HCT116 (cell line): ENCODE measurements around the gene KIF26B. TPM values are rescaled to one million over a fixed set of nuclear protein-coding genes. Genes with fewer than 3 reads are reported as not detected.

Experiments
- ATAC-seq: fragments of 200-7000 bp; cut with Tn5 transposase; 2 replicates; pipeline ENCODE4 v1.9.1; 2020; ENCODE audit warnings: mild to moderate bottlenecking, moderate library complexity
- BruUV-seq: library from RNA; stranded (reverse); fragments of 400-500 nt; replicated peaks from 2 replicates; lab custom pipeline; 2021; lab: Mats Ljungman, UMichigan
- CTCF ChIA-PET: fragments of 300-600 bp; sonication (Branson Sonifier 250); formaldehyde crosslinking; loops from one replicate; lab custom pipeline; 2021; ENCODE audit warnings: antibody characterized with exemption; lab: Charles Lee
- POLR2A ChIA-PET: fragments of 300-600, 350-600 bp; sonication (Branson Sonifier 250); formaldehyde crosslinking; loops from one replicate; lab custom pipeline; 2021; ENCODE audit warnings: antibody characterized with exemption; lab: Charles Lee
- RAD21 ChIA-PET, 2 experiments: fragments of 300-600 bp; sonication (Branson Sonifier 250); formaldehyde crosslinking; loops; one replicate each; lab custom pipeline; 2023; ENCODE audit warnings: low total read pairs in 2 of 2; ENCODE audit not compliant: uncharacterized antibody in 2 of 2, unreplicated experiment in 2 of 2, low non-redundant PET in 1 of 2; lab: Charles Lee
- DNase-seq: peaks from one replicate; pipeline ENCODE4 v3.0.0-alpha.2; 2010; ENCODE audit warnings: low read depth, low spot score
- H2AFZ ChIP-seq: fragments of 200-600 bp; shearing (Covaris generic), sonication (generic); 2 replicates; pipeline ENCODE4 v1.6.1; 2017; ENCODE audit warnings: low read depth, mixed run types, mixed read lengths, antibody characterized with exemption, low read length; ENCODE audit not compliant: poor library complexity, severe bottlenecking
- H3K27ac ChIP-seq: 2 replicates; pipeline ENCODE4 v1.5.1; 2012; ENCODE audit warnings: low read depth, low read length
- H3K27me3 ChIP-seq: fragments of 200-600 bp; sonication (generic); 2 replicates; pipeline ENCODE4 v1.6.1; 2016; ENCODE audit warnings: mixed run types, low read length, mixed read lengths; ENCODE audit not compliant: insufficient read depth
- H3K36me3 ChIP-seq, 2 experiments: fragments of 200-500 bp in 1 of 2; fragments of 200-600 bp in 1 of 2; sonication (Bioruptor generic) in 1 of 2; sonication (generic) in 1 of 2; 2 replicates each; pipeline versions ENCODE4 v1.5.1 to v1.6.1; 2014 to 2016; ENCODE audit warnings: low read length in 2 of 2, inconsistent platforms in 1 of 2, mixed read lengths in 1 of 2, mixed run types in 1 of 2; ENCODE audit not compliant: insufficient read depth in 2 of 2, control insufficient read depth in 1 of 2
- H3K4me1 ChIP-seq, 2 experiments: fragments of 200-600 bp in 1 of 2; sonication (generic) in 1 of 2; 2 replicates each; pipeline versions ENCODE4 v1.5.1 to v1.6.1; 2012 to 2017; ENCODE audit warnings: low read length in 2 of 2, inconsistent platforms in 1 of 2, mild to moderate bottlenecking in 1 of 2, mixed read lengths in 1 of 2, mixed run types in 1 of 2, moderate library complexity in 1 of 2; ENCODE audit not compliant: insufficient read depth in 2 of 2, control insufficient read depth in 1 of 2
- H3K4me2 ChIP-seq: fragments of 200-600 bp; sonication (generic); 2 replicates; pipeline ENCODE4 v1.6.1; 2017; ENCODE audit warnings: mixed run types, low read length, mixed read lengths
- H3K4me3 ChIP-seq, 2 experiments: fragments of 200-600 bp in 1 of 2; sonication (generic) in 1 of 2; replicated peaks in 1 of 2; 2 replicates each; pipeline ENCODE4 v1.5.1; 2011 to 2016; ENCODE audit warnings: low read length in 2 of 2, control low read depth in 1 of 2, low read depth in 1 of 2, mild to moderate bottlenecking in 1 of 2, mixed read lengths in 1 of 2, mixed run types in 1 of 2
- H3K79me2 ChIP-seq: fragments of 200-600 bp; sonication (generic); 2 replicates; pipeline ENCODE4 v1.6.1; 2017; ENCODE audit warnings: mild to moderate bottlenecking, mixed run types, low read length, moderate library complexity, mixed read lengths; ENCODE audit not compliant: insufficient read depth
- H3K9ac ChIP-seq: fragments of 200-600 bp; sonication (generic); 2 replicates; pipeline ENCODE4 v1.6.1; 2016; ENCODE audit warnings: low read length, mixed read lengths
- H3K9me2 ChIP-seq: fragments of 200-600 bp; sonication (generic), shearing (Covaris generic); 2 replicates; pipeline ENCODE4 v1.6.1; 2017; ENCODE audit warnings: mixed run types, mild to moderate bottlenecking, moderate library complexity; ENCODE audit not compliant: insufficient read depth
- H3K9me3 ChIP-seq, 2 experiments: fragments of 200-500 bp in 1 of 2; fragments of 200-600 bp in 1 of 2; sonication (Bioruptor generic) in 1 of 2; sonication (generic) in 1 of 2; 2 replicates each; pipeline ENCODE4 v1.6.1; 2014 to 2017; ENCODE audit warnings: low read length in 2 of 2, mixed read lengths in 2 of 2, inconsistent platforms in 1 of 2, low read depth in 1 of 2, mild to moderate bottlenecking in 1 of 2, mixed run types in 1 of 2, moderate library complexity in 1 of 2; ENCODE audit not compliant: control insufficient read depth in 1 of 2, insufficient read depth in 1 of 2
- H4K20me1 ChIP-seq: fragments of 200-600 bp; sonication (generic), shearing (Covaris generic); 2 replicates; pipeline ENCODE4 v1.6.1; 2017; ENCODE audit warnings: mixed run types, mild to moderate bottlenecking, moderate library complexity; ENCODE audit not compliant: insufficient read depth
- CBX3 ChIP-seq: IDR thresholded peaks from 2 replicates; pipeline ENCODE4 v1.6.1; 2012; ENCODE audit warnings: low read depth
- CEBPB ChIP-seq: IDR thresholded peaks from 2 replicates; pipeline ENCODE4 v1.6.1; 2012; ENCODE audit warnings: low read depth
- EGR1 ChIP-seq: IDR thresholded peaks from 2 replicates; pipeline ENCODE4 v1.6.1; 2012; ENCODE audit warnings: low read depth
- ELF1 ChIP-seq: IDR thresholded peaks from 2 replicates; pipeline ENCODE4 v1.6.1; 2012; ENCODE audit warnings: low read depth, borderline replicate concordance
- EZH2 ChIP-seq: fragments of 200-600 bp; sonication (generic); IDR thresholded peaks from 2 replicates; pipeline ENCODE4 v1.6.1; 2017; ENCODE audit warnings: antibody characterized with exemption, mixed run types
- EZH2phosphoT487 ChIP-seq: fragments of 200-600 bp; IDR thresholded peaks from 2 replicates; pipeline ENCODE4 v1.6.1; 2018; ENCODE audit warnings: antibody characterized with exemption, borderline replicate concordance
- FOSL1 ChIP-seq: IDR thresholded peaks from 2 replicates; pipeline ENCODE4 v1.6.1; 2012; ENCODE audit warnings: low read depth
- JUND ChIP-seq: IDR thresholded peaks from 2 replicates; pipeline ENCODE4 v1.6.1; 2012
- POLR2A ChIP-seq: IDR thresholded peaks from 2 replicates; pipeline ENCODE4 v1.7.0; 2011; ENCODE audit warnings: borderline replicate concordance; ENCODE audit not compliant: insufficient read depth, insufficient read length; ENCODE audit errors: extremely low read depth
- POLR2AphosphoS5 ChIP-seq: IDR thresholded peaks from 2 replicates; pipeline ENCODE4 v1.6.1; 2011; ENCODE audit warnings: mild to moderate bottlenecking, low read depth, low read length, moderate library complexity
- YY1 ChIP-seq: IDR thresholded peaks from 2 replicates; pipeline ENCODE4 v1.6.1; 2011; ENCODE audit warnings: low read length, low read depth, moderate library complexity, mild to moderate bottlenecking; ENCODE audit not compliant: insufficient replicate concordance; ENCODE audit errors: extremely low read depth
- ZFX ChIP-seq: fragments of 450-650 bp; IDR thresholded peaks from 2 replicates; pipeline ENCODE4 v1.6.1; 2017
- intact Hi-C: fragments of 100-400 bp; cut with micrococcal nuclease; formaldehyde crosslinking; loops from 2 replicates; pipeline ENCODE4 v1.10.0; 2022
- total RNA-seq: library from RNA; stranded (reverse); gene quantifications from one replicate; pipeline ENCODE4 v1.2.1, GENCODE V29; 2021; ENCODE audit not compliant: unreplicated experiment
- TF ChIP-seq, protein P1 (sequence below): IDR thresholded peaks from 2 replicates; pipeline ENCODE4 v1.6.1; 2012
- TF ChIP-seq, protein P2 (sequence below), 3 experiments: fragments of 200-600 bp in 1 of 3; sonication (generic) in 1 of 3; IDR thresholded peaks in 2 of 3; conservative IDR thresholded peaks in 1 of 3; 2 replicates each; pipeline ENCODE4 v1.5.1; 2012 to 2017; ENCODE audit warnings: low read depth in 2 of 3, low read length in 2 of 3, antibody characterized with exemption in 1 of 3, borderline replicate concordance in 1 of 3, control low read depth in 1 of 3, mild to moderate bottlenecking in 1 of 3, mixed read lengths in 1 of 3, mixed run types in 1 of 3, moderate library complexity in 1 of 3; ENCODE audit not compliant: insufficient read depth in 1 of 3
- TF ChIP-seq, protein P3 (sequence below): IDR thresholded peaks from 2 replicates; pipeline ENCODE4 v1.6.1; 2011; ENCODE audit warnings: mild to moderate bottlenecking, low read length, moderate library complexity; ENCODE audit not compliant: insufficient replicate concordance; ENCODE audit errors: extremely low read depth

KIF26B gene
- total RNA-seq, 1 experiment from 2014 or later = 0.49 TPM

DNA sequence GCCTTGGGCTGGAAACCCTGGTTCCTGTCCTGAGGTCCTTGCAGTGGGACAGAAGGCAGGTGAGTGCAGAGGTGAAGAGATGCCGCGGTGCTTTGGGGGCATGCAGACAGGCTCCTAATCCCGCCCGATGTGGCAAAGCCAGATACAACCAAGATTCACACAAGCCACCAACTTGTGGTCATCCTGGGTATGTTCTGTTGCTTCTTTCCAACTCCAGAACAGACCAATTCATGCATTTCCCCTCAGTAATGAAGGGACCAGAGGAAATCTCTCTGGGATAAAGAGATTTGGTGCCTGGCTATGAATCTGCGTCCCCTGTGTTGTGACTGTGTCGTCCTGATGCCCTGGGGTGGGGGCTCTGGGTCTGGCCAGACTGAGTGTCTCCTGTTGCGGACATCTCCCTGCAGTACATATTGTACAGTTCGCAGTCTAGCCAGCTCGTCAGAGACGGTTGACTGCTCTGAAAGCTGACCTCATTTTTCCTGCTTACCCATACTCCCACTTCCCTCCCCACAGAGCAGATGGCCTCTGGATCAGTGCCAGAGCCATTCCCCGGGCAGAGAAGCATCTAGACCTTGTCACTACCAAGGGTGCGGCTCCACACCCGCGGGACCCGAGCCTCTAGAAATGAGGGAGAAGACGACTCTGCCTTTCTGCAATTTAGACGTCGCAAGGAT, 216.3 kb downstream of the KIF26B start (continued):
- no peak for TF ChIP-seq FOSL1
- no peak for TF ChIP-seq EZH2
- TF ChIP-seq, protein P1, sequence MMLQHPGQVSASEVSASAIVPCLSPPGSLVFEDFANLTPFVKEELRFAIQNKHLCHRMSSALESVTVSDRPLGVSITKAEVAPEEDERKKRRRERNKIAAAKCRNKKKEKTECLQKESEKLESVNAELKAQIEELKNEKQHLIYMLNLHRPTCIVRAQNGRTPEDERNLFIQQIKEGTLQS = no peak
- TF ChIP-seq CBX3 = no peak
- TF ChIP-seq ZFX = no peak
- TF ChIP-seq, protein P2, sequence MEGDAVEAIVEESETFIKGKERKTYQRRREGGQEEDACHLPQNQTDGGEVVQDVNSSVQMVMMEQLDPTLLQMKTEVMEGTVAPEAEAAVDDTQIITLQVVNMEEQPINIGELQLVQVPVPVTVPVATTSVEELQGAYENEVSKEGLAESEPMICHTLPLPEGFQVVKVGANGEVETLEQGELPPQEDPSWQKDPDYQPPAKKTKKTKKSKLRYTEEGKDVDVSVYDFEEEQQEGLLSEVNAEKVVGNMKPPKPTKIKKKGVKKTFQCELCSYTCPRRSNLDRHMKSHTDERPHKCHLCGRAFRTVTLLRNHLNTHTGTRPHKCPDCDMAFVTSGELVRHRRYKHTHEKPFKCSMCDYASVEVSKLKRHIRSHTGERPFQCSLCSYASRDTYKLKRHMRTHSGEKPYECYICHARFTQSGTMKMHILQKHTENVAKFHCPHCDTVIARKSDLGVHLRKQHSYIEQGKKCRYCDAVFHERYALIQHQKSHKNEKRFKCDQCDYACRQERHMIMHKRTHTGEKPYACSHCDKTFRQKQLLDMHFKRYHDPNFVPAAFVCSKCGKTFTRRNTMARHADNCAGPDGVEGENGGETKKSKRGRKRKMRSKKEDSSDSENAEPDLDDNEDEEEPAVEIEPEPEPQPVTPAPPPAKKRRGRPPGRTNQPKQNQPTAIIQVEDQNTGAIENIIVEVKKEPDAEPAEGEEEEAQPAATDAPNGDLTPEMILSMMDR (IDR thresholded peaks at IDR 0.05 in 2 of 3, conservative IDR thresholded peaks at IDR 0.05 in 1 of 3; ENCODE audit: borderline replicate concordance in 1 of 3, insufficient read depth in 1 of 3, low read depth in 2 of 3, low read length in 2 of 3) = no peak
- no peak for TF ChIP-seq JUND

DNA sequence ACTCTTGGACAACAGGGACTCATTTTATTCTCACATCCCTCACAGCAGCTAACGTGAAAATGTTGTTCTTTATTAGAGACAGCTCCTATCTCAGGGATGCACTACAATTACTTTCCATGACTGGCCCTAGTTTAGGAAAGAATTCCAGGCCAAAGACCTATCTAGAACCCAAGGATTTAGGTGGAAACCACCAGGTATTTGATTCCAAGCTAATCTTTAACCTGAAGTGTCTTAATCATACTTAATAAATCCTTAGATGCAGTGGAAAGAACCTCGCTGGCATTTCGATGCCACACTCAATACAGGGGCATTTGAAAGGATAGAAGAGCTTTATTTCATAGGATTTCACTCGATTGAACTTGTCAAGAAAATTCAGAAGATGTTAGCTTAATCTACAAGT, 218.3 kb downstream of the KIF26B start:
- Histone ChIP-seq H3K4me1 (no peaks in the 10 kb centered on the region), H3K9me3 (no peaks in the 10 kb centered on the region), H3K36me3 (no peaks in the 10 kb centered on the region), H3K4me3 (no peak overlapping the region), H4K20me1 (no peaks in the 10 kb centered on the region), H3K79me2 (no peaks in the 10 kb centered on the region)
- no peak for ATAC-seq
- TF ChIP-seq, protein P2 (IDR thresholded peaks at IDR 0.05 in 2 of 3, conservative IDR thresholded peaks at IDR 0.05 in 1 of 3; ENCODE audit: borderline replicate concordance in 1 of 3, insufficient read depth in 1 of 3, low read depth in 2 of 3, low read length in 2 of 3) = no peak
- TF ChIP-seq ELF1 = no peak
- TF ChIP-seq, protein P1 = no peak
- TF ChIP-seq CEBPB = no peak
- no peak for TF ChIP-seq JUND
- no peak for TF ChIP-seq EGR1
- no peak for TF ChIP-seq YY1
- TF ChIP-seq ZFX = no peak
- no peak for TF ChIP-seq EZH2phosphoT487
- TF ChIP-seq, protein P3, sequence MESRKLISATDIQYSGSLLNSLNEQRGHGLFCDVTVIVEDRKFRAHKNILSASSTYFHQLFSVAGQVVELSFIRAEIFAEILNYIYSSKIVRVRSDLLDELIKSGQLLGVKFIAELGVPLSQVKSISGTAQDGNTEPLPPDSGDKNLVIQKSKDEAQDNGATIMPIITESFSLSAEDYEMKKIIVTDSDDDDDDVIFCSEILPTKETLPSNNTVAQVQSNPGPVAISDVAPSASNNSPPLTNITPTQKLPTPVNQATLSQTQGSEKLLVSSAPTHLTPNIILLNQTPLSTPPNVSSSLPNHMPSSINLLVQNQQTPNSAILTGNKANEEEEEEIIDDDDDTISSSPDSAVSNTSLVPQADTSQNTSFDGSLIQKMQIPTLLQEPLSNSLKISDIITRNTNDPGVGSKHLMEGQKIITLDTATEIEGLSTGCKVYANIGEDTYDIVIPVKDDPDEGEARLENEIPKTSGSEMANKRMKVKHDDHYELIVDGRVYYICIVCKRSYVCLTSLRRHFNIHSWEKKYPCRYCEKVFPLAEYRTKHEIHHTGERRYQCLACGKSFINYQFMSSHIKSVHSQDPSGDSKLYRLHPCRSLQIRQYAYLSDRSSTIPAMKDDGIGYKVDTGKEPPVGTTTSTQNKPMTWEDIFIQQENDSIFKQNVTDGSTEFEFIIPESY = no peak
- no peak for TF ChIP-seq FOSL1
- no peak for TF ChIP-seq POLR2A
- TF ChIP-seq POLR2AphosphoS5 = no peak
- TF ChIP-seq, all 23 proteins: peak for 0
- Histone ChIP-seq H3K27ac (no peak overlapping the region), H3K9ac (no peak overlapping the region), H3K4me2 (no peak overlapping the region), H2AFZ (no peak overlapping the region), H3K9me2 (no peaks in the 10 kb centered on the region), H3K27me3 (no peaks in the 10 kb centered on the region)
- BruUV-seq = no TSS peak
- ChIA-PET RAD21 (no interaction called here), CTCF (no interaction called here), POLR2A (no interaction called here)
- no peak for DNase-seq
- intact Hi-C loops = no loop called here
